HCT116 (cell line): Measurements from ENCODE around the gene PSMA6. TPM values are rescaled to one million over a fixed set of nuclear protein-coding genes. Genes with fewer than 3 reads are reported as not detected.

Source experiments
- ATAC-seq: fragments of 200-7000 bp; cut with Tn5 transposase; 2 replicates; pipeline ENCODE4 v1.9.1; 2020; ENCODE audit warnings: mild to moderate bottlenecking, moderate library complexity
- BruUV-seq: library from RNA; stranded (reverse); fragments of 400-500 nt; replicated peaks from 2 replicates; lab custom pipeline; 2021; lab: Mats Ljungman, UMichigan
- CTCF ChIA-PET: fragments of 300-600 bp; sonication (Branson Sonifier 250); formaldehyde crosslinking; loops from one replicate; lab custom pipeline; 2021; ENCODE audit warnings: antibody characterized with exemption; lab: Charles Lee
- POLR2A ChIA-PET: fragments of 300-600, 350-600 bp; sonication (Branson Sonifier 250); formaldehyde crosslinking; loops from one replicate; lab custom pipeline; 2021; ENCODE audit warnings: antibody characterized with exemption; lab: Charles Lee
- RAD21 ChIA-PET, 2 experiments: fragments of 300-600 bp; sonication (Branson Sonifier 250); formaldehyde crosslinking; loops; one replicate each; lab custom pipeline; 2023; ENCODE audit warnings: low total read pairs in 2 of 2; ENCODE audit not compliant: uncharacterized antibody in 2 of 2, unreplicated experiment in 2 of 2, low non-redundant PET in 1 of 2; lab: Charles Lee
- DNase-seq: peaks from one replicate; pipeline ENCODE4 v3.0.0-alpha.2; 2010; ENCODE audit warnings: low read depth, low spot score
- H2AFZ ChIP-seq: fragments of 200-600 bp; shearing (Covaris generic), sonication (generic); 2 replicates; pipeline ENCODE4 v1.6.1; 2017; ENCODE audit warnings: low read depth, mixed run types, mixed read lengths, antibody characterized with exemption, low read length; ENCODE audit not compliant: poor library complexity, severe bottlenecking
- H3K27ac ChIP-seq: 2 replicates; pipeline ENCODE4 v1.5.1; 2012; ENCODE audit warnings: low read depth, low read length
- H3K27me3 ChIP-seq: fragments of 200-600 bp; sonication (generic); 2 replicates; pipeline ENCODE4 v1.6.1; 2016; ENCODE audit warnings: mixed run types, low read length, mixed read lengths; ENCODE audit not compliant: insufficient read depth
- H3K36me3 ChIP-seq, 2 experiments: fragments of 200-500 bp in 1 of 2; fragments of 200-600 bp in 1 of 2; sonication (Bioruptor generic) in 1 of 2; sonication (generic) in 1 of 2; 2 replicates each; pipeline versions ENCODE4 v1.5.1 to v1.6.1; 2014 to 2016; ENCODE audit warnings: low read length in 2 of 2, inconsistent platforms in 1 of 2, mixed read lengths in 1 of 2, mixed run types in 1 of 2; ENCODE audit not compliant: insufficient read depth in 2 of 2, control insufficient read depth in 1 of 2
- H3K4me1 ChIP-seq, 2 experiments: fragments of 200-600 bp in 1 of 2; sonication (generic) in 1 of 2; 2 replicates each; pipeline versions ENCODE4 v1.5.1 to v1.6.1; 2012 to 2017; ENCODE audit warnings: low read length in 2 of 2, inconsistent platforms in 1 of 2, mild to moderate bottlenecking in 1 of 2, mixed read lengths in 1 of 2, mixed run types in 1 of 2, moderate library complexity in 1 of 2; ENCODE audit not compliant: insufficient read depth in 2 of 2, control insufficient read depth in 1 of 2
- H3K4me2 ChIP-seq: fragments of 200-600 bp; sonication (generic); 2 replicates; pipeline ENCODE4 v1.6.1; 2017; ENCODE audit warnings: mixed run types, low read length, mixed read lengths
- H3K4me3 ChIP-seq, 2 experiments: fragments of 200-600 bp in 1 of 2; sonication (generic) in 1 of 2; replicated peaks in 1 of 2; 2 replicates each; pipeline ENCODE4 v1.5.1; 2011 to 2016; ENCODE audit warnings: low read length in 2 of 2, control low read depth in 1 of 2, low read depth in 1 of 2, mild to moderate bottlenecking in 1 of 2, mixed read lengths in 1 of 2, mixed run types in 1 of 2
- H3K79me2 ChIP-seq: fragments of 200-600 bp; sonication (generic); 2 replicates; pipeline ENCODE4 v1.6.1; 2017; ENCODE audit warnings: mild to moderate bottlenecking, mixed run types, low read length, moderate library complexity, mixed read lengths; ENCODE audit not compliant: insufficient read depth
- H3K9ac ChIP-seq: fragments of 200-600 bp; sonication (generic); 2 replicates; pipeline ENCODE4 v1.6.1; 2016; ENCODE audit warnings: low read length, mixed read lengths
- H3K9me2 ChIP-seq: fragments of 200-600 bp; sonication (generic), shearing (Covaris generic); 2 replicates; pipeline ENCODE4 v1.6.1; 2017; ENCODE audit warnings: mixed run types, mild to moderate bottlenecking, moderate library complexity; ENCODE audit not compliant: insufficient read depth
- H3K9me3 ChIP-seq, 2 experiments: fragments of 200-500 bp in 1 of 2; fragments of 200-600 bp in 1 of 2; sonication (Bioruptor generic) in 1 of 2; sonication (generic) in 1 of 2; 2 replicates each; pipeline ENCODE4 v1.6.1; 2014 to 2017; ENCODE audit warnings: low read length in 2 of 2, mixed read lengths in 2 of 2, inconsistent platforms in 1 of 2, low read depth in 1 of 2, mild to moderate bottlenecking in 1 of 2, mixed run types in 1 of 2, moderate library complexity in 1 of 2; ENCODE audit not compliant: control insufficient read depth in 1 of 2, insufficient read depth in 1 of 2
- H4K20me1 ChIP-seq: fragments of 200-600 bp; sonication (generic), shearing (Covaris generic); 2 replicates; pipeline ENCODE4 v1.6.1; 2017; ENCODE audit warnings: mixed run types, mild to moderate bottlenecking, moderate library complexity; ENCODE audit not compliant: insufficient read depth
- CBX3 ChIP-seq: IDR thresholded peaks from 2 replicates; pipeline ENCODE4 v1.6.1; 2012; ENCODE audit warnings: low read depth
- EGR1 ChIP-seq: IDR thresholded peaks from 2 replicates; pipeline ENCODE4 v1.6.1; 2012; ENCODE audit warnings: low read depth
- ELF1 ChIP-seq: IDR thresholded peaks from 2 replicates; pipeline ENCODE4 v1.6.1; 2012; ENCODE audit warnings: low read depth, borderline replicate concordance
- EZH2 ChIP-seq: fragments of 200-600 bp; sonication (generic); IDR thresholded peaks from 2 replicates; pipeline ENCODE4 v1.6.1; 2017; ENCODE audit warnings: antibody characterized with exemption, mixed run types
- EZH2phosphoT487 ChIP-seq: fragments of 200-600 bp; IDR thresholded peaks from 2 replicates; pipeline ENCODE4 v1.6.1; 2018; ENCODE audit warnings: antibody characterized with exemption, borderline replicate concordance
- FOSL1 ChIP-seq: IDR thresholded peaks from 2 replicates; pipeline ENCODE4 v1.6.1; 2012; ENCODE audit warnings: low read depth
- JUND ChIP-seq: IDR thresholded peaks from 2 replicates; pipeline ENCODE4 v1.6.1; 2012
- POLR2A ChIP-seq: IDR thresholded peaks from 2 replicates; pipeline ENCODE4 v1.7.0; 2011; ENCODE audit warnings: borderline replicate concordance; ENCODE audit not compliant: insufficient read depth, insufficient read length; ENCODE audit errors: extremely low read depth
- POLR2AphosphoS5 ChIP-seq: IDR thresholded peaks from 2 replicates; pipeline ENCODE4 v1.6.1; 2011; ENCODE audit warnings: mild to moderate bottlenecking, low read depth, low read length, moderate library complexity
- RAD21 ChIP-seq: IDR thresholded peaks from 2 replicates; pipeline ENCODE4 v1.6.1; 2012; ENCODE audit warnings: low read depth, mild to moderate bottlenecking
- SIN3A ChIP-seq: IDR thresholded peaks from 2 replicates; pipeline ENCODE4 v1.6.1; 2012; ENCODE audit warnings: low read depth
- SP1 ChIP-seq: IDR thresholded peaks from 2 replicates; pipeline ENCODE4 v1.6.1; 2012; ENCODE audit warnings: low read depth
- SRF ChIP-seq: IDR thresholded peaks from 2 replicates; pipeline ENCODE4 v1.6.1; 2012; ENCODE audit warnings: low read depth
- YY1 ChIP-seq: IDR thresholded peaks from 2 replicates; pipeline ENCODE4 v1.6.1; 2011; ENCODE audit warnings: low read length, low read depth, moderate library complexity, mild to moderate bottlenecking; ENCODE audit not compliant: insufficient replicate concordance; ENCODE audit errors: extremely low read depth
- ZFX ChIP-seq: fragments of 450-650 bp; IDR thresholded peaks from 2 replicates; pipeline ENCODE4 v1.6.1; 2017
- ZNF274 ChIP-seq: fragments of 200-500 bp; sonication (Bioruptor generic); IDR thresholded peaks from 2 replicates; pipeline ENCODE4 v1.6.1; 2014; ENCODE audit warnings: mild to moderate bottlenecking, low read depth, low read length, inconsistent platforms
- intact Hi-C: fragments of 100-400 bp; cut with micrococcal nuclease; formaldehyde crosslinking; loops from 2 replicates; pipeline ENCODE4 v1.10.0; 2022
- total RNA-seq: library from RNA; stranded (reverse); gene quantifications from one replicate; pipeline ENCODE4 v1.2.1, GENCODE V29; 2021; ENCODE audit not compliant: unreplicated experiment
- TF ChIP-seq, protein P1 (sequence below): IDR thresholded peaks from 2 replicates; pipeline ENCODE4 v1.6.1; 2012; ENCODE audit warnings: low read depth
- TF ChIP-seq, protein P2 (sequence below): IDR thresholded peaks from 2 replicates; pipeline ENCODE4 v1.6.1; 2012
- TF ChIP-seq, protein P3 (sequence below), 3 experiments: fragments of 200-600 bp in 1 of 3; sonication (generic) in 1 of 3; IDR thresholded peaks in 2 of 3; conservative IDR thresholded peaks in 1 of 3; 2 replicates each; pipeline ENCODE4 v1.5.1; 2012 to 2017; ENCODE audit warnings: low read depth in 2 of 3, low read length in 2 of 3, antibody characterized with exemption in 1 of 3, borderline replicate concordance in 1 of 3, control low read depth in 1 of 3, mild to moderate bottlenecking in 1 of 3, mixed read lengths in 1 of 3, mixed run types in 1 of 3, moderate library complexity in 1 of 3; ENCODE audit not compliant: insufficient read depth in 1 of 3

PSMA6 gene
- total RNA-seq, 1 experiment from 2014 or later = 194 TPM

GRCh38 chr14:35365130-35366055 lies 73.2 kb downstream of the PSMA6 start:
- no peaks in the 10 kb centered on the region for H3K9me3 ChIP-seq
- H3K36me3 ChIP-seq = no peaks in the 10 kb centered on the region
- DNase-seq = peak; percentile 54
- H3K4me1 ChIP-seq = peaks cover 12 to 31% of the 10 kb centered on the region in 2 experiments
- no TSS peak for BruUV-seq
- H3K4me2 ChIP-seq = peak overlapping the region; percentile 63
- H3K9me2 ChIP-seq = no peaks in the 10 kb centered on the region
- peak overlapping the region; percentile 21; the same call in 1 of the 2 replicates for H3K9ac ChIP-seq
- H3K79me2 ChIP-seq = no peaks in the 10 kb centered on the region
- peak; percentile 90 for ATAC-seq
- H3K27me3 ChIP-seq = no peaks in the 10 kb centered on the region
- peak overlapping the region; percentile 31 for H3K27ac ChIP-seq
- intact Hi-C loops = no loop called here
- CTCF ChIA-PET = interaction anchor here (1.4 kb wide), 1 partner anchor 9 kb away, joined by 3 read pairs; no protein-coding TSS in a partner anchor
- H3K4me3 ChIP-seq = no peak overlapping the region
- RAD21 ChIA-PET = interaction anchor here in 1 of 2 experiments (0.6 to 1.0 kb wide), 2 partner anchors 14 to 38 kb away, joined by 3 read pairs; no protein-coding TSS in a partner anchor
- peak overlapping the region; percentile 77 for H2AFZ ChIP-seq
- POLR2A ChIA-PET = interaction anchor here (0.9 to 1.7 kb wide), 4 partner anchors 9 to 73 kb away, joined by 3 to 8 read pairs (median 6); partner anchors contain the start of genes NFKBIA and PSMA6
- no peaks in the 10 kb centered on the region for H4K20me1 ChIP-seq
- TF ChIP-seq ZFX = no peak
- peak; percentile 62 for TF ChIP-seq FOSL1
- TF ChIP-seq SIN3A = no peak
- TF ChIP-seq JUND = peak; percentile 52; the same call in 1 of the 2 replicates
- no peak for TF ChIP-seq EGR1
- TF ChIP-seq, protein P1, sequence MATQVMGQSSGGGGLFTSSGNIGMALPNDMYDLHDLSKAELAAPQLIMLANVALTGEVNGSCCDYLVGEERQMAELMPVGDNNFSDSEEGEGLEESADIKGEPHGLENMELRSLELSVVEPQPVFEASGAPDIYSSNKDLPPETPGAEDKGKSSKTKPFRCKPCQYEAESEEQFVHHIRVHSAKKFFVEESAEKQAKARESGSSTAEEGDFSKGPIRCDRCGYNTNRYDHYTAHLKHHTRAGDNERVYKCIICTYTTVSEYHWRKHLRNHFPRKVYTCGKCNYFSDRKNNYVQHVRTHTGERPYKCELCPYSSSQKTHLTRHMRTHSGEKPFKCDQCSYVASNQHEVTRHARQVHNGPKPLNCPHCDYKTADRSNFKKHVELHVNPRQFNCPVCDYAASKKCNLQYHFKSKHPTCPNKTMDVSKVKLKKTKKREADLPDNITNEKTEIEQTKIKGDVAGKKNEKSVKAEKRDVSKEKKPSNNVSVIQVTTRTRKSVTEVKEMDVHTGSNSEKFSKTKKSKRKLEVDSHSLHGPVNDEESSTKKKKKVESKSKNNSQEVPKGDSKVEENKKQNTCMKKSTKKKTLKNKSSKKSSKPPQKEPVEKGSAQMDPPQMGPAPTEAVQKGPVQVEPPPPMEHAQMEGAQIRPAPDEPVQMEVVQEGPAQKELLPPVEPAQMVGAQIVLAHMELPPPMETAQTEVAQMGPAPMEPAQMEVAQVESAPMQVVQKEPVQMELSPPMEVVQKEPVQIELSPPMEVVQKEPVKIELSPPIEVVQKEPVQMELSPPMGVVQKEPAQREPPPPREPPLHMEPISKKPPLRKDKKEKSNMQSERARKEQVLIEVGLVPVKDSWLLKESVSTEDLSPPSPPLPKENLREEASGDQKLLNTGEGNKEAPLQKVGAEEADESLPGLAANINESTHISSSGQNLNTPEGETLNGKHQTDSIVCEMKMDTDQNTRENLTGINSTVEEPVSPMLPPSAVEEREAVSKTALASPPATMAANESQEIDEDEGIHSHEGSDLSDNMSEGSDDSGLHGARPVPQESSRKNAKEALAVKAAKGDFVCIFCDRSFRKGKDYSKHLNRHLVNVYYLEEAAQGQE = no peak
- TF ChIP-seq, protein P2, sequence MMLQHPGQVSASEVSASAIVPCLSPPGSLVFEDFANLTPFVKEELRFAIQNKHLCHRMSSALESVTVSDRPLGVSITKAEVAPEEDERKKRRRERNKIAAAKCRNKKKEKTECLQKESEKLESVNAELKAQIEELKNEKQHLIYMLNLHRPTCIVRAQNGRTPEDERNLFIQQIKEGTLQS = no peak
- TF ChIP-seq SRF = no peak
- peak; percentile 60; the same call in 1 of the 2 replicates for TF ChIP-seq CBX3
- no peak for TF ChIP-seq ELF1
- TF ChIP-seq YY1 = no peak
- no peak for TF ChIP-seq EZH2phosphoT487
- 0 out of 2 replicates have a peak, but pooled peaks have one; percentile 31 for TF ChIP-seq SP1
- TF ChIP-seq POLR2A = no peak
- no peak for TF ChIP-seq EZH2
- TF ChIP-seq, protein P3, sequence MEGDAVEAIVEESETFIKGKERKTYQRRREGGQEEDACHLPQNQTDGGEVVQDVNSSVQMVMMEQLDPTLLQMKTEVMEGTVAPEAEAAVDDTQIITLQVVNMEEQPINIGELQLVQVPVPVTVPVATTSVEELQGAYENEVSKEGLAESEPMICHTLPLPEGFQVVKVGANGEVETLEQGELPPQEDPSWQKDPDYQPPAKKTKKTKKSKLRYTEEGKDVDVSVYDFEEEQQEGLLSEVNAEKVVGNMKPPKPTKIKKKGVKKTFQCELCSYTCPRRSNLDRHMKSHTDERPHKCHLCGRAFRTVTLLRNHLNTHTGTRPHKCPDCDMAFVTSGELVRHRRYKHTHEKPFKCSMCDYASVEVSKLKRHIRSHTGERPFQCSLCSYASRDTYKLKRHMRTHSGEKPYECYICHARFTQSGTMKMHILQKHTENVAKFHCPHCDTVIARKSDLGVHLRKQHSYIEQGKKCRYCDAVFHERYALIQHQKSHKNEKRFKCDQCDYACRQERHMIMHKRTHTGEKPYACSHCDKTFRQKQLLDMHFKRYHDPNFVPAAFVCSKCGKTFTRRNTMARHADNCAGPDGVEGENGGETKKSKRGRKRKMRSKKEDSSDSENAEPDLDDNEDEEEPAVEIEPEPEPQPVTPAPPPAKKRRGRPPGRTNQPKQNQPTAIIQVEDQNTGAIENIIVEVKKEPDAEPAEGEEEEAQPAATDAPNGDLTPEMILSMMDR (IDR thresholded peaks at IDR 0.05 in 2 of 3, conservative IDR thresholded peaks at IDR 0.05 in 1 of 3; ENCODE audit: borderline replicate concordance in 1 of 3, insufficient read depth in 1 of 3, low read depth in 2 of 3, low read length in 2 of 3) = no peak
- TF ChIP-seq POLR2AphosphoS5 = no peak
- no peak for TF ChIP-seq ZNF274
- TF ChIP-seq RAD21 = no peak
